ENCODE data around the gene FREM2. TPM values are rescaled to one million over a fixed set of nuclear protein-coding genes. Genes with fewer than 3 reads are reported as not detected.
A peak's percentile ranks its signal among the peaks of the same experiment; 100 is the strongest.

The FREM2 gene
- polyA plus RNA-seq, 1 donor from 2014 or later = not detected

DNA sequence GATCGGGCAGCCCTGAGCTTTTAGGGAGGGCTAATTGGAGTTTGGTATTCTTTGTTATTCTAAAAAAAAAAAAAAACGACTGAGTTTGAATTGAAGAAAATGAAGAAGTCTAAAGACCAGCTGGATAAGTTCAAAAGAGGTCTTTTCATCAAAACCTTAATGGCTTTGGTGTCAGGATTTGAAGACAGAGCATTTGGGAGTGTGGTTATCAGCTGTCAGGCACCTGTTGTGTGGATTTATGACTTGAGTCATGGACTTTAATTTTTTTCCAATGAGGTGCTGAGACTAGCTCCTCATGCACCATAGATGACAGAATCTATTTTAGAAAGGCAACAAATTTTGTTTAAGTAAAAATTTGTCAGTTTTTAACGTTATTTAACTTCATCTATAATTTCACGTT is 72.5 kb downstream of the FREM2 start:
- H3K27ac Mint-ChIP-seq = no peak overlapping the region

DNA sequence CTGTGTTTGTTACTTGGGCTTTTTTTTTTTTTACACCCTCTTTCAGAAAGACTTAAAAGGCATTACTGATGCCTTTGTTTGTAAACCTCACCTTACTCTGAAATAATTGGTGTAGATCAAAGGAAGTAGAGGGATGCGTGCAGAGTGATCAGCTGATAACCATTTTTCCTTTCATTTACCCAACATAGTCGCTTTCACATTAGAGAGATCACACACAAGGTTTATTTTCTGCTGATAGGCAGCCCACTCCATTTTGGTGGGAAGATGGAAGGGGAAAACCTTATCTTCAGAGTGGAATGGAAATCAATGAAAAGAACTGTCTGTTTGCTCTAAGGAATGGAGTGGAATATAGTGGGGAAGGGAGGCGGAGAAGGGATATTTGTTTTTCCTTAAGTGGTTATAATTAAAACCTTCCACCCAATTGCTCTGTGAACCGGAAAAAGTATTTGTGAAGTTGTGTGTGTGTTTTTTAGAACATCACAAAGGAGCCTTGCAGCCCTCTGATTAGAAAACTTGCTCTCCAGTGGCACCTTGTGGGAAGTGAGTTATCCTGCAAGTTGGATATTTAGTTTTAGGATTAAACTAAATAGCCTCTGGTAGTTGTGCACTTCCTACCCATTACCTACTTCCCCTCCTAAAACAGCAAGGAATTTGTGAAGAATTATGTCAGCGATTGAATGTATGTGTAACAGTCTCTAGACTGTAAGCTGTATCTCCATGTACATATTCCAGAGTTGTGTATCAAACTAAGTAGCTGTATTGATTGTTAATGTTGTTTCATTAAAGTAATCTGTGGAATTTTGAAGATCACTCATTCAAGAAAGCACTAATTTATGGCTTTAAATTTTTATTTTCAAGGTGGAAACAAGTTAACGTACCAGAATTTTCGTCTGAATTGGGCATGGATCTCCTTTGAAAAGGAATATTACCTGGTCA is 76.8 kb downstream of the FREM2 start:
- Mint-ChIP-seq H3K4me1 (no peaks in the 10 kb centered on the region), H3K27me3 (peaks cover 9% of the 10 kb centered on the region), H3K9me3 (no peaks in the 10 kb centered on the region), H3K27ac (no peak overlapping the region), H3K36me3 (no peaks in the 10 kb centered on the region), H3K4me3 (no peak overlapping the region)

More for the DNA sequence above, 72.5 kb downstream of the FREM2 start:
- H3K36me3 Mint-ChIP-seq = no peaks in the 10 kb centered on the region
- no peaks in the 10 kb centered on the region for H3K4me1 Mint-ChIP-seq
- no peaks in the 10 kb centered on the region for H3K9me3 Mint-ChIP-seq
- no peak overlapping the region for H3K4me3 Mint-ChIP-seq
- H3K27me3 Mint-ChIP-seq = peaks cover 14% of the 10 kb centered on the region

DNA sequence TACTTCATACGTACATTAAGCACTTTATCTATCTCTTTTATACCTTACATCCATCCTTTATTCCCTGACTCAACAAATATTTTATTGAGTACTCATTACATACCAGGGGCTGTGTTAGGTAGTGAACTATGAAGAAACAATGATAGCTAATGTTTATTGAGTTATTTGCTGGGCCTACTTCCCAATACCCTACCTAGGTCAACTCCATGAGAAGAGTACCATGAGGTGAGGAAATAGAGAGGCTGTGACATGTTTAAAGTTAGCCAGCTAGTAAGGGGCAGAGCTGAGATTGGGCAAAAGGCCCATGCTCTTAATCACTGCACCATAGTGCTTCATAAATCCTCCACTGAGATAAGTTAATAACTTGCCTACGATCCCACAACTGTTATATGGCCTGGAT is 79.9 kb downstream of the FREM2 start:
- Mint-ChIP-seq H3K27me3 (peaks cover 2% of the 10 kb centered on the region), H3K36me3 (no peaks in the 10 kb centered on the region), H3K27ac (no peak overlapping the region), H3K9me3 (no peaks in the 10 kb centered on the region), H3K4me1 (peaks cover 0 to 3% (median 0%) of the 10 kb centered on the region in 3 donors), H3K4me3 (no peak overlapping the region)

DNA sequence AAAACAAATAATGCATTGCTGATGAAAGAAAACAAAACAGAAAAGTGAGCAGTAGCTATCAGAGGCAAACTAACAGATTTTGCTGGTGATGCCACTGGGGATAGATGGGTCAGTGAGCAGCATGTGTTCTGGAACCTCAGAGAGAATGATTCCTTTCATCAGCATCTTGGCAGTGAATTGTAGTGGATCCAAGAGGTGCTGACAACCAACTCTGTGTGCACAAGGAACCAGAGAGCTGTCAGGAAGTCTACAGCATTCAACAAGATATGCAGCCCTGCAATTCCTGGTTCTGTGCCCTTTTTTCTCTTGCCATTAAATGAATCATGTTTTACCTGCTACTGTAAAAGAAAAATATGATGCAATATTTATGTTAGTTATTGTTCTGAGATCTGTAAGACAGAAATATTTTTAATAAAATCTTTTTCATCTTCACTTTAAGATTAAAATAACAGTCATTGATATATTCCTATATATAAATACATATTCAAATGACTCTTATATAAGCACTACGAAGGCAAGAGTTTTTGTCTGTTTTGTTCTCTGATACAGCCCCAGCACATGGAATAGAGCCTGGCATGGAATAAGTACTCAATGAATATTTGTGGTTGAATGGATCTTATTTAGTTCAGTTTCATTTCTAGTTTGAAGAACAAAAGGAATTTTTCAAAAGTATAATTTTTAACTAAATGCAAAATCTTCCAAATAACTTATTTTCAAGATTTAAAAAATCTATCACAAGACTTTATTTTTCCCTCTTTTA is 80.8 kb downstream of the FREM2 start:
- Mint-ChIP-seq H3K4me3 (no peak overlapping the region), H3K9me3 (no peaks in the 10 kb centered on the region), H3K27me3 (no peaks in the 10 kb centered on the region), H3K4me1 (peaks cover 0 to 3% (median 0%) of the 10 kb centered on the region in 3 donors), H3K27ac (no peak overlapping the region), H3K36me3 (no peaks in the 10 kb centered on the region)

DNA sequence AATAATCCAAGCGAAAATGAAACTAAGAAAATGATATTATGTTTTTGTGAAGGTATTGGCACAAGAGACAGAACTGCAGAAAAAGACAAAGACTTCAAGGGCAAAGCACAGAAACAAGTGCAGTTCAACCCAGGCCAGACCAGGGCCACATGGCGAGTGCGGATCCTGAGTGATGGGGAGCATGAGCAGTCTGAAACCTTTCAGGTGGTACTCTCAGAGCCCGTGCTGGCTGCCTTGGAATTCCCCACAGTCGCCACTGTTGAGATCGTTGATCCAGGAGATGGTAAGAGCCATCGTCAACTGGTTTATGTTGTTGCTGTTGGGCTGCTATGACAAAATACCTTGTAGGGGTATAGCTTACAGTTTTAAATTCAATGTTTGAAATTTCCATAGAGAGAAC is 82.6 kb downstream of the FREM2 start:
- H3K27ac Mint-ChIP-seq = no peak overlapping the region

DNA sequence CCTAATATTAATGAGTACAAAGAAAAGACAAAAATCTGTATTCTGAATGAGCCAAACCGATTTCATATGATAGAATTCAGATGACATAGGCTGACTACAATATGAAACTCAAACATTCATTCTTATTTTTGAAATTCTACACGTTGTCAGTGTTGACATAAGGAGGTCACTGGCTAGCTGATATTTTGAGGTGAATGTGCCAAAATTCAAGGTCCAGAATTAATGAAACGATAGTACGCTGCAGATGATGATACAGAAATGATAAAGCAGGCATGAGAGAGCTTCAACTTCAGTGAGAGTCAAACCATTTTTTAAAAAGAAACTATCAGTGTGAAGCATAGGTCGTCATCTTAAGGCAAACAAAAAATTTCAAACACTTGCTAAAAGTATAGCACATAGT is 88.2 kb downstream of the FREM2 start:
- Mint-ChIP-seq H3K36me3 (no peaks in the 10 kb centered on the region), H3K9me3 (peaks cover 0 to 3% (median 3%) of the 10 kb centered on the region in 3 donors)

More for the DNA sequence above, 82.6 kb downstream of the FREM2 start:
- Mint-ChIP-seq H3K36me3 (no peaks in the 10 kb centered on the region), H3K4me1 (peaks cover 0 to 3% (median 0%) of the 10 kb centered on the region in 3 donors), H3K9me3 (no peaks in the 10 kb centered on the region), H3K27me3 (no peaks in the 10 kb centered on the region), H3K4me3 (peak overlapping the region in 2 of 4 donors; percentile 4 to 39)

DNA sequence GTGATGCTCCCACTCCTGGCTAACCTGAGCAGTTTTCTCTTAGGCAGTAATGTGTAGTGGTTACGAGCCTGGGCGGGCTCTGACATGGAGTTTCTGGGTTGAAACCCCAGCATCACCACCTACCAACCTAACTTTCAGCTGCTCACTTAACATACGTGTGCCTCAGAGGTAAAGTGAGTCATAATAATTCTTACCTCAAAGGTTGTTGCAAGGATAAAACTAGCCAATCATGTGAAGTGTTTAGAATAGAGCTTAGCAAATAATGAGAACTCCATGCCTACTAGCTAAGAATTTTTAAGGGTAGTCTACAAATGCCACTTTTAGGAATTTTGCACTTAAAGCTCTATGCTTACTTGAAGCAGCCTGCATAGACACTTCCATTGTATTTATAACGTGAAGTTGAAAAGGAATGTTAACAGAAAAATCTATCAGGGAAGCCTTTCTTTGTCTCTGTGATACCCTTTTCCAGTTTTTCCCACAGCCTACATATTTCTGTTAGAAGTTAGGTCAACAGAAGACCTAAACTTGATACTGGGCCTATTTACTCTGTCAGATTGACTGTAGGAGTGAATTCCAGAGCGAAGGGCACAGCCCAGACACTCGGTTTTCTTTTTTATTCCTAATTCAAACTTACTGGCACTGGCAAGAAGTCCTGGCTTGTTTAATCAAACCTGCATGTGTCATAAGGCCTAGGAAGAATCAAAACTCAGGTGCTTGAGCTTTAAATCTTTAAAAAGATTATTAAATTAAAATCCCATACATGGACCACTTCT is 90.7 kb downstream of the FREM2 start:
- H3K4me1 Mint-ChIP-seq = no peaks in the 10 kb centered on the region
- no peaks in the 10 kb centered on the region for H3K36me3 Mint-ChIP-seq
- H3K9me3 Mint-ChIP-seq = peaks cover 0 to 3% (median 3%) of the 10 kb centered on the region in 3 donors
- H3K27ac Mint-ChIP-seq = no peak overlapping the region
- no peak overlapping the region for H3K4me3 Mint-ChIP-seq
- H3K27me3 Mint-ChIP-seq = no peaks in the 10 kb centered on the region

More for the DNA sequence above, 88.2 kb downstream of the FREM2 start:
- Mint-ChIP-seq H3K4me3 (no peak overlapping the region), H3K27me3 (no peaks in the 10 kb centered on the region), H3K27ac (no peak overlapping the region), H3K4me1 (no peaks in the 10 kb centered on the region)

DNA sequence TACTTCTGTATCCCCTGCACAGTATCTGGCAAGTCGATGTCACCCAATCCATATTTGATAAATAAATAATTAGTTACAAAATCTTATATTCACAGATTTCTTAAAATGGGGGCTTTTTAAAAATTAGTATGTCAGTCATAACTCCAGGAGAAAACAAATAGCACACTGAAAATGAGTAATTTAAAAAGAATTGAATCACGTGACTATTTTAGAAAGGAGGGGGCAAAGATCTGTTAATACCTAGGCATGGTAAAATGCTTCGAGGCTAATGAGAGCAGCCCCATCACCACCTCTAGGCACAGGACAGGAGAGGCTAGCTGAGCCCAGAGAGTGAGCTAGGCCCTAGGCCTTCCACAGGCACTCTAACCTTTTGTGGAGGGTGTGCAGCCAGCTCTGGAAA is 94.7 kb downstream of the FREM2 start:
- peaks cover 0 to 3% (median 3%) of the 10 kb centered on the region in 3 donors for H3K9me3 Mint-ChIP-seq
- no peaks in the 10 kb centered on the region for H3K4me1 Mint-ChIP-seq
- no peak overlapping the region for H3K4me3 Mint-ChIP-seq
- H3K27me3 Mint-ChIP-seq = no peaks in the 10 kb centered on the region
- no peak overlapping the region for H3K27ac Mint-ChIP-seq
- no peaks in the 10 kb centered on the region for H3K36me3 Mint-ChIP-seq

DNA sequence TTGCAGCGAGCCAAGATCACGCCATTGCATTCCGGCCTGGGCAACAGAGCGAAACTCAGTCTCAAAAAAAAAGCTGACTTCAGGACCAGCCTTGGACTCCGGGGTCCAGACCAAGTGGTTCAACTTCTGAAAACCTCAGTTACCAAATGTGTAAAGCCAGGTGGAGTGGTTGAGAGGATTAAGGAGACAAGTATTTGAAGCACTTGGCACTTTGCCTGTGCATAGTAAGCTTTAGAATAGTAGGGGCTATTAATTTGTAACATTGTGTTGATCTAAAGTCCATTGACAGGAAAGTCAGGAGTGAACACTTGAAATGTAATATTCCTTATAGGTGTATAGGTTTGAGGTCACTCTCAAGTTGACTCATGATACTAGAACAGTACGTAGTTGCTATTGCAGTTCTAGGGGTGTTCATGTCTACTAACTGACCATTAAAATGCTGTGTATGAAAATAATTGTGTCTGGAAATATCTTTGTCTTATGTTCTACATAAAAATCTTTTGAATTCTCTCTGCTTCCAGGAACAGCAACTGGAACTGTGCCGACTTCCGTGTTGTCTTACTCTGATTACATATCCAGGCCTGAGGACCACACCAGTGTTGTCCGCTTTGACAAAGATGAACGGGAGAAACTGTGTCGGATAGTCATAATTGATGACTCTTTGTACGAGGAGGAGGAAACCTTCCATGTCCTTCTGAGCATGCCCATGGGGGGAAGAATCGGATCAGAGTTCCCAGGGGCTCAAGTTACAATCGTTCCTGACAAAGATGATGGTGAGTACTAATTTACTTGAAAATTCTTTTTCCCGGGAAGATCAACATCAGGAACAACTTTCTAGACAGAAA is 97.4 kb downstream of the FREM2 start:
- Mint-ChIP-seq H3K4me3 (no peak overlapping the region), H3K36me3 (no peaks in the 10 kb centered on the region), H3K27ac (no peak overlapping the region), H3K27me3 (no peaks in the 10 kb centered on the region), H3K4me1 (no peaks in the 10 kb centered on the region), H3K9me3 (no peaks in the 10 kb centered on the region)

DNA sequence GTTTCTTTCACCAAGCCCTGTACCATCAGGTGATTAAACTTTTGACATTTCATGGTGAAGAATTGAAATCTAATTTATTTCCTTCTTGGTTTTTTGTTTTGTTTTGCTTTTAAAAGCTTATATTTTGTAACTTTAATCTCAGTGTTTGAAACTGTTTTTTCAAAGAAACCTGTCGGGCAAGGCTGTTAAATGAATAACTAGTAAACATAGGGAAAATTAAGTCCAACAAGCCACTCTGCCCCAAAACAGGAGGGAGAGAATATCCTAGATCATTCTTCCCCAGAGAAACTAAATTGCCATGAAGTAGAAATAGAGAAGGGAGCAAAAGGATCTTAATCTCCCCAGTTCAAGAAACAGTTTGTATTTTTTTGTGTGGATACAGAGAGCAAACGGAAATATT is 98.2 kb downstream of the FREM2 start:
- H3K4me1 Mint-ChIP-seq = no peaks in the 10 kb centered on the region
- H3K9me3 Mint-ChIP-seq = no peaks in the 10 kb centered on the region
- H3K36me3 Mint-ChIP-seq = no peaks in the 10 kb centered on the region
- no peaks in the 10 kb centered on the region for H3K27me3 Mint-ChIP-seq
- no peak overlapping the region for H3K27ac Mint-ChIP-seq
- no peak overlapping the region for H3K4me3 Mint-ChIP-seq

DNA sequence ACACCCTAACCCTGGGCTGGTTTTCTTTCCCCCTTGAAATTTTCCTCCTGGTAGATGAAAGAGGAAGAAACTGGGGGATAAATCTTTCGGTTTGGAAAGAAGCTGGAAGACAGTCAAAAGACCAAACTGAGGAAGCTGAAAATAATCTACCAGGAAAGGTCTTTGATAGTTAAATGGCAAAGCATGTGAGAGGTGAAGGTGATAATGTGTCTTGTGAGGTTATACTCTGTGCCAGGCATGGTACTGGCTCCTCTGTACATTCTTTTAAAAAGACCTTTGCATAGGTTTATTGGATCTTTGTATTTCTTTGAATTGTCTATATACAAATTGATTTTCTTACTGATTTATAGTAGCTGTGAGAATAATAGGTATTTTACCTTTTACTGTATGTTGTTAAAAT is 98.6 kb downstream of the FREM2 start:
- Mint-ChIP-seq H3K9me3 (no peaks in the 10 kb centered on the region), H3K4me3 (no peak overlapping the region), H3K4me1 (no peaks in the 10 kb centered on the region), H3K27me3 (no peaks in the 10 kb centered on the region), H3K27ac (no peak overlapping the region), H3K36me3 (no peaks in the 10 kb centered on the region)

DNA sequence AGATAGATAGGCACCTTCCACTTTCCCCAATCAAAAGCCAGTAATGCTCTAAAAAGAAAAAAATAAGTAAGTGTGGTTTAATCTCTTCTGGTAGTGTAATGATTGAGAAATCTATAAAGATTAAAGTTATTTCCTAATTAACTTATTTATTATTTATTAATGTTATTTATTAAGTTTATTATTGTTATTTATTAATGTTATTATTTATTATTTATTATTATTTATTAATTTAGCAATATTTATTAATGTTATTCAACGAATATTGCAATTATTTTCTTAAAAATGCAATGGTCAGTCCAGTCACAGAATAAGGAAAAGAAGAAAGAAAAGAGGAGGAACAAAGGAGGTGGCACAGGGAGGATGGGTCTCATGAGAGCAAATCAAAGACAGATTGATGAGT is 100.7 kb downstream of the FREM2 start:
- Mint-ChIP-seq H3K9me3 (no peaks in the 10 kb centered on the region), H3K27me3 (no peaks in the 10 kb centered on the region), H3K27ac (no peak overlapping the region), H3K4me1 (no peaks in the 10 kb centered on the region), H3K36me3 (no peaks in the 10 kb centered on the region), H3K4me3 (no peak overlapping the region)

DNA sequence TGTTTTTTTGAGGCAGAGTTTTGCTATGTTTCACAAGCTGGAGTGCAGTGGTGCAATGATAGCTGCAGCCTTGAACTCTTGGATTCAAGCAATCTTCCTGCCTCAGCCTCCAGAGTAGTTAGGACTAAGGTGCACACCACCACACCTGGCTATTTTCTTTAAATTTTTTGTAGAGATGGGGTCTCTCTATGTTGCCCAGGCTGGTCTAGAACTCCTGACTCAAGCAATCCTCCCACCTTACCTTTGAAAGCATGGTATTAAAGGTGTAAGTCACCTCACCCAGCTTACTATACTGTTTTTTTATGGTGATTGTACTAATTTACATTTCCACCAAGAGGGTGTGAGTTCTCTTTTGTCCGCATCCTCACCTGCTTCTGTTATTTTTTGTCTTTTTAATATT is 110.0 kb downstream of the FREM2 start:
- H3K27me3 Mint-ChIP-seq = no peaks in the 10 kb centered on the region
- H3K9me3 Mint-ChIP-seq = peaks cover 0 to 10% (median 3%) of the 10 kb centered on the region in 3 donors
- no peak overlapping the region for H3K27ac Mint-ChIP-seq
- no peaks in the 10 kb centered on the region for H3K4me1 Mint-ChIP-seq
- H3K4me3 Mint-ChIP-seq = no peak overlapping the region
- no peaks in the 10 kb centered on the region for H3K36me3 Mint-ChIP-seq

DNA sequence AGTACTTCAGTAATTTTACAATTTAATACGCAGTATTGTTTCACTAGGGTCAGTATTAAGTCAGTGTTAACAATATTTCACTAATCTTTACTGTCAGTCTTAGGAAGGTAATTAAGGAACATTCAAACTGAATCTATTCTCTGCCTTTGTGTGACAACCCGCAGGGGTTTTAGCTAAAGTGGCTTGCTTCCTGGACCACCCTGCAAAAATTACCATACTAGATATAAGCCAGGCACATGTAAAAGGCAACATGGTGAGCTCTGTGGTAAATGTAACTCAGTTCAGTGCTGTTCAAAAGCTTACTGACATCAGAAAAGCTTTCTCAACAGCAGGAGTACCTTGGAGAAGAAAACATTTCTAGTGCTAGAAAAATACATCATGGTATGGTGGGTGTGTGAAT is 116.7 kb downstream of the FREM2 start:
- H3K4me3 Mint-ChIP-seq = no peak overlapping the region
- no peak overlapping the region for H3K27ac Mint-ChIP-seq
- H3K27me3 Mint-ChIP-seq = no peaks in the 10 kb centered on the region
- no peaks in the 10 kb centered on the region for H3K36me3 Mint-ChIP-seq
- H3K4me1 Mint-ChIP-seq = no peaks in the 10 kb centered on the region
- H3K9me3 Mint-ChIP-seq = peaks cover 2 to 10% (median 4%) of the 10 kb centered on the region in 3 donors

Data from IgD-negative memory B cell (primary cell).